ENCODE measurements around the gene CSF2. TPM values are rescaled to one million over a fixed set of nuclear protein-coding genes. Genes with fewer than 3 reads are reported as not detected.

The CSF2 gene
- total and polyA plus RNA-seq, 2 of the 4 experiments (the other 2 are of a cell fraction), result 0.31 TPM; not detected in 1

DNA sequence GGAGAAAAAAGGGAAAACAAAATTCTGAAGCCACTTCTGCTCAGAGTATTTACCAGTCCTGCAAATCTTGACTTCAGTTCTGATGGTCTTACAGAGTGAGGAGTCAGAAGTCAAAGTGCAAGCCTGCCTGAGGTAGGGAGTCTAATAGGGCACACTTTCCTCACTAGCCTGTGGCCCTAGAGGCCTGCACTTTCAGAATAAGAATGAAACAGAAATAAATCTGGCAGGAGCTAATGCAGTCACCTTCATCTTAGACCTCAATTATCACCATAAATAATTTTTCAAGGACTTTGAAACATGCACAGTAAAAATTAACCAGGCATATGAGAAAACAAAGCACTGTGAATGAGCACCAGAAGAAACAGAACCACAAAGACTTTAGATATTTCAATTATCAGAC, 41.4 kb upstream of the CSF2 start:
- POLR2A ChIA-PET (ENCODE audit: unreplicated experiment), result no interaction called here
- H3K14ac ChIP-seq (replicated peaks; ENCODE audit: low read depth, low read length), result no peak overlapping the region
- no peak overlapping the region for H4K91ac ChIP-seq (ENCODE audit: insufficient read depth, low read depth, low read length)
- no peaks in the 10 kb centered on the region for H3K79me1 ChIP-seq (ENCODE audit: low read depth in 1 of 2, low read length in 2 of 2)
- H3K27ac ChIP-seq (ENCODE audit: insufficient read depth, low read length), result no peak overlapping the region
- no peak overlapping the region for H2AK5ac ChIP-seq (ENCODE audit: low read depth, low read length)
- H3K4ac ChIP-seq (ENCODE audit: low read depth, low read length), result no peak overlapping the region
- dilution Hi-C loops (cut with HindIII; ENCODE audit: low sequenced_read_pairs, unreplicated experiment) (no loop called here), intact Hi-C loops (cut with micrococcal nuclease) (no loop called here), in situ Hi-C loops (cut with MboI; ENCODE audit: low sequenced_read_pairs) (no loop called here)
- H2BK15ac ChIP-seq (ENCODE audit: low read depth, low read length), result no peak overlapping the region
- no peaks in the 10 kb centered on the region for H3K9me3 ChIP-seq (ENCODE audit: control insufficient read depth, insufficient read depth, low read length)
- no peak overlapping the region for H3K4me3 ChIP-seq (ENCODE audit: insufficient read depth, low read depth, low read length)
- H3K23ac ChIP-seq (ENCODE audit: low read depth, low read length), result no peak overlapping the region
- no peak overlapping the region for H2BK20ac ChIP-seq (ENCODE audit: low read depth, low read length)
- no peak overlapping the region for H4K5ac ChIP-seq (ENCODE audit: low read depth, low read length)
- no peak overlapping the region for H2AFZ ChIP-seq (replicated peaks; ENCODE audit: low read length, poor library complexity)
- CTCF ChIA-PET, result no interaction called here
- no peak overlapping the region for H4K8ac ChIP-seq (ENCODE audit: low read depth in 2 of 2, low read length in 2 of 2)
- BruUV-seq (replicated peaks), result no TSS peak
- H3K4me1 ChIP-seq (ENCODE audit: control insufficient read depth, insufficient read depth, low read length), result no peaks in the 10 kb centered on the region
- no peaks in the 10 kb centered on the region for H4K20me1 ChIP-seq (ENCODE audit: insufficient read depth, low read length)
- H3K56ac ChIP-seq (ENCODE audit: extremely low read depth, insufficient read depth, low read length), result no peak overlapping the region
- H3K18ac ChIP-seq (ENCODE audit: low read depth, low read length), result no peak overlapping the region
- ATAC-seq (ENCODE audit: low read depth), result no peak
- no peaks in the 10 kb centered on the region for H3K36me3 ChIP-seq (ENCODE audit: control insufficient read depth, insufficient read depth, low read length)
- no peaks in the 10 kb centered on the region for H3K9me1 ChIP-seq (ENCODE audit: insufficient read depth, low read length)
- DNase-seq, result no peak
- TF ChIP-seq, protein P1, sequence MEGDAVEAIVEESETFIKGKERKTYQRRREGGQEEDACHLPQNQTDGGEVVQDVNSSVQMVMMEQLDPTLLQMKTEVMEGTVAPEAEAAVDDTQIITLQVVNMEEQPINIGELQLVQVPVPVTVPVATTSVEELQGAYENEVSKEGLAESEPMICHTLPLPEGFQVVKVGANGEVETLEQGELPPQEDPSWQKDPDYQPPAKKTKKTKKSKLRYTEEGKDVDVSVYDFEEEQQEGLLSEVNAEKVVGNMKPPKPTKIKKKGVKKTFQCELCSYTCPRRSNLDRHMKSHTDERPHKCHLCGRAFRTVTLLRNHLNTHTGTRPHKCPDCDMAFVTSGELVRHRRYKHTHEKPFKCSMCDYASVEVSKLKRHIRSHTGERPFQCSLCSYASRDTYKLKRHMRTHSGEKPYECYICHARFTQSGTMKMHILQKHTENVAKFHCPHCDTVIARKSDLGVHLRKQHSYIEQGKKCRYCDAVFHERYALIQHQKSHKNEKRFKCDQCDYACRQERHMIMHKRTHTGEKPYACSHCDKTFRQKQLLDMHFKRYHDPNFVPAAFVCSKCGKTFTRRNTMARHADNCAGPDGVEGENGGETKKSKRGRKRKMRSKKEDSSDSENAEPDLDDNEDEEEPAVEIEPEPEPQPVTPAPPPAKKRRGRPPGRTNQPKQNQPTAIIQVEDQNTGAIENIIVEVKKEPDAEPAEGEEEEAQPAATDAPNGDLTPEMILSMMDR (conservative IDR thresholded peaks at IDR 0.05; ENCODE audit: low read depth, low read length), result no peak
- no peak for TF ChIP-seq MXI1 (IDR thresholded peaks at IDR 0.05; ENCODE audit: borderline replicate concordance, low read depth, low read length)
- TF ChIP-seq MAFK (IDR thresholded peaks at IDR 0.05; ENCODE audit: low read depth, low read length), result no peak
- H2AK9ac ChIP-seq (replicated peaks; ENCODE audit: low read depth, low read length, poor library complexity), result no peak overlapping the region
- H3K27me3 ChIP-seq (ENCODE audit: control insufficient read depth, insufficient read depth, low read length), result peaks cover 5% of the 10 kb centered on the region
- H3K4me2 ChIP-seq (ENCODE audit: low read depth, low read length), result no peak overlapping the region
- no peak overlapping the region for H2BK120ac ChIP-seq (ENCODE audit: low read depth, low read length)
- H2BK5ac ChIP-seq (ENCODE audit: low read depth, low read length, poor library complexity, severe bottlenecking), result no peak overlapping the region
- H3K9ac ChIP-seq (ENCODE audit: low read depth, low read length), result no peak overlapping the region
